DOHH2 (cell line): ENCODE results near the gene HMGN3.

Source experiments
- H3F3A ChIP-seq: fragments of 200-600 bp; sonication (generic), shearing (Covaris generic); 2 replicates; pipeline ENCODE4 v1.6.0; 2016; ENCODE audit warnings: antibody characterized with exemption, mild to moderate bottlenecking; ENCODE audit not compliant: control insufficient read depth, insufficient read depth
- H3K27ac ChIP-seq: fragments of 200-600 bp; sonication (generic); 2 replicates; pipeline ENCODE4 v1.5.1; 2014; ENCODE audit warnings: low read depth, mild to moderate bottlenecking, low read length, moderate library complexity
- H3K27me3 ChIP-seq: fragments of 200-600 bp; sonication (generic); 2 replicates; pipeline ENCODE4 v1.6.1; 2014; ENCODE audit warnings: mild to moderate bottlenecking, low read length, mixed read lengths; ENCODE audit not compliant: control insufficient read depth
- H3K36me3 ChIP-seq: fragments of 200-600 bp; sonication (generic); 2 replicates; pipeline ENCODE4 v1.6.1; 2014; ENCODE audit warnings: mild to moderate bottlenecking, low read length, moderate library complexity, mixed read lengths; ENCODE audit not compliant: control insufficient read depth
- H3K4me1 ChIP-seq: fragments of 200-600 bp; sonication (generic); 2 replicates; pipeline ENCODE4 v1.6.1; 2014; ENCODE audit warnings: mild to moderate bottlenecking, low read length, mixed read lengths; ENCODE audit not compliant: control insufficient read depth
- H3K4me2 ChIP-seq: fragments of 200-600 bp; sonication (generic); 2 replicates; pipeline ENCODE4 v1.6.0; 2014; ENCODE audit warnings: mild to moderate bottlenecking, low read length, moderate library complexity
- H3K4me3 ChIP-seq: fragments of 200-600 bp; sonication (generic); 2 replicates; pipeline ENCODE4 v1.5.1; 2014; ENCODE audit warnings: mild to moderate bottlenecking, low read length, mixed read lengths
- H3K79me2 ChIP-seq: fragments of 200-600 bp; sonication (generic); 2 replicates; pipeline ENCODE4 v1.6.1; 2014; ENCODE audit warnings: mild to moderate bottlenecking, low read length, mixed read lengths; ENCODE audit not compliant: control insufficient read depth
- H3K9me2 ChIP-seq: fragments of 200-600 bp; sonication (generic); replicated peaks from 2 replicates; pipeline ENCODE4 v1.6.1; 2014; ENCODE audit warnings: mild to moderate bottlenecking, low read length, mixed read lengths; ENCODE audit not compliant: control insufficient read depth
- H3K9me3 ChIP-seq: fragments of 200-600 bp; sonication (generic); 2 replicates; pipeline ENCODE4 v1.6.1; 2014; ENCODE audit warnings: antibody characterized with exemption, low read length, mixed read lengths; ENCODE audit not compliant: control insufficient read depth, insufficient read depth
- H4K20me1 ChIP-seq: fragments of 200-600 bp; sonication (generic); 2 replicates; pipeline ENCODE4 v1.6.0; 2014; ENCODE audit warnings: low read depth, mild to moderate bottlenecking, antibody characterized with exemption, low read length, moderate library complexity; ENCODE audit not compliant: control insufficient read depth, insufficient read depth
- CTCF ChIP-seq: fragments of 200-600 bp; sonication (generic); IDR thresholded peaks from one replicate; pipeline ENCODE4 v1.5.1; 2014; ENCODE audit warnings: antibody characterized with exemption, mild to moderate bottlenecking, low read depth, low read length; ENCODE audit not compliant: poor library complexity, severe bottlenecking
- EZH2phosphoT487 ChIP-seq: fragments of 200-600 bp; sonication (generic); IDR thresholded peaks from 2 replicates; pipeline ENCODE4 v1.6.1; 2017; ENCODE audit warnings: borderline replicate concordance, mild to moderate bottlenecking, antibody characterized with exemption, low read length, moderate library complexity, mixed read lengths

The HMGN3 gene

GRCh38 chr6:79250559-79250958 is 16.1 kb upstream of the HMGN3 start:
- Histone ChIP-seq H3K4me1 (peaks cover 8% of the 10 kb centered on the region), H3K9me2 (no peaks in the 10 kb centered on the region), H3K4me3 (no peak overlapping the region)

GRCh38 chr6:79250107-79250514 is 15.6 kb upstream of the HMGN3 start:
- H3K4me2 ChIP-seq, result no peak overlapping the region
- no peaks in the 10 kb centered on the region for H3F3A ChIP-seq
- no peak overlapping the region for H3K27ac ChIP-seq
- H3K36me3 ChIP-seq, result no peaks in the 10 kb centered on the region
- H3K4me3 ChIP-seq, result no peak overlapping the region
- H3K9me2 ChIP-seq, result no peaks in the 10 kb centered on the region
- no peaks in the 10 kb centered on the region for H4K20me1 ChIP-seq
- TF ChIP-seq EZH2phosphoT487, result no peak
- TF ChIP-seq CTCF, result peak; percentile 32
- H3K27me3 ChIP-seq, result no peaks in the 10 kb centered on the region
- peaks cover 8% of the 10 kb centered on the region for H3K4me1 ChIP-seq
- no peaks in the 10 kb centered on the region for H3K79me2 ChIP-seq
- no peaks in the 10 kb centered on the region for H3K9me3 ChIP-seq

More at GRCh38 chr6:79250559-79250958, 16.1 kb upstream of the HMGN3 start:
- Histone ChIP-seq H3K79me2 (no peaks in the 10 kb centered on the region), H3F3A (no peaks in the 10 kb centered on the region), H3K27ac (no peak overlapping the region), H3K4me2 (no peak overlapping the region), H3K27me3 (no peaks in the 10 kb centered on the region), H4K20me1 (no peaks in the 10 kb centered on the region), H3K9me3 (no peaks in the 10 kb centered on the region), H3K36me3 (no peaks in the 10 kb centered on the region)
- no peak for TF ChIP-seq EZH2phosphoT487
- no peak for TF ChIP-seq CTCF

- Histone ChIP-seq H3K4me2 (no peak overlapping the region), H3K36me3 (no peaks in the 10 kb centered on the region), H3K79me2 (no peaks in the 10 kb centered on the region), H3K4me1 (peaks cover 8% of the 10 kb centered on the region), H3K9me2 (no peaks in the 10 kb centered on the region), H3K9me3 (no peaks in the 10 kb centered on the region), H3K4me3 (no peak overlapping the region), H3K27ac (no peak overlapping the region), H4K20me1 (no peaks in the 10 kb centered on the region), H3F3A (no peaks in the 10 kb centered on the region), H3K27me3 (no peaks in the 10 kb centered on the region)
- no peak for TF ChIP-seq EZH2phosphoT487
- no peak for TF ChIP-seq CTCF
Observed at GRCh38 chr6:79249136-79249535, 14.7 kb upstream of the HMGN3 start.

GRCh38 chr6:79246891-79247290 is 12.4 kb upstream of the HMGN3 start:
- Histone ChIP-seq H4K20me1 (no peaks in the 10 kb centered on the region), H3K4me2 (no peak overlapping the region), H3K4me3 (no peak overlapping the region)

More at GRCh38 chr6:79246891-79247290, 12.4 kb upstream of the HMGN3 start:
- TF ChIP-seq EZH2phosphoT487, result no peak
- no peak for TF ChIP-seq CTCF
- Histone ChIP-seq H3K4me1 (peaks cover 8% of the 10 kb centered on the region), H3K27ac (no peak overlapping the region), H3K27me3 (no peaks in the 10 kb centered on the region), H3K9me3 (no peaks in the 10 kb centered on the region), H3K36me3 (no peaks in the 10 kb centered on the region), H3K79me2 (no peaks in the 10 kb centered on the region), H3F3A (no peaks in the 10 kb centered on the region), H3K9me2 (no peaks in the 10 kb centered on the region)
